MM.1S (cell line): ENCODE data around the gene KRT31.

Experiments
- DNase-seq: peaks from one replicate; pipeline ENCODE4 v3.0.0-alpha.2; 2015
- H2AFZ ChIP-seq: fragments of 300-600 bp; sonication (generic); 2 replicates; pipeline ENCODE4 v1.6.0; 2016; ENCODE audit warnings: antibody characterized with exemption, low read length
- H3F3A ChIP-seq: fragments of 300-600 bp; sonication (generic); 2 replicates; pipeline ENCODE4 v1.6.1; 2016; ENCODE audit warnings: mild to moderate bottlenecking, antibody characterized with exemption, low read length, moderate library complexity, mixed read lengths; ENCODE audit not compliant: insufficient read depth
- H3K27ac ChIP-seq: fragments of 300-600 bp; sonication (generic); 2 replicates; pipeline ENCODE4 v1.5.1; 2016; ENCODE audit warnings: mild to moderate bottlenecking, low read length
- H3K27me3 ChIP-seq: fragments of 300-600 bp; sonication (generic); replicated peaks from 2 replicates; pipeline ENCODE4 v1.6.0; 2016; ENCODE audit warnings: low read length; ENCODE audit not compliant: insufficient read depth
- H3K36me3 ChIP-seq: fragments of 300-600 bp; sonication (generic); replicated peaks from 2 replicates; pipeline ENCODE4 v1.6.1; 2016; ENCODE audit warnings: mild to moderate bottlenecking, low read length, mixed read lengths; ENCODE audit not compliant: insufficient read depth
- H3K4me1 ChIP-seq: fragments of 300-600 bp; sonication (generic); 2 replicates; pipeline ENCODE4 v1.6.1; 2016; ENCODE audit warnings: low read length, mixed read lengths
- H3K4me2 ChIP-seq: fragments of 300-600 bp; sonication (generic); 2 replicates; pipeline ENCODE4 v1.6.0; 2016; ENCODE audit warnings: low read depth, low read length
- H3K4me3 ChIP-seq: fragments of 300-600 bp; sonication (generic); 2 replicates; pipeline ENCODE4 v1.5.1; 2016; ENCODE audit warnings: low read length, mixed read lengths
- H3K79me2 ChIP-seq: fragments of 300-600 bp; sonication (generic); 2 replicates; pipeline ENCODE4 v1.6.1; 2016; ENCODE audit warnings: mixed run types, low read length, mixed read lengths
- H3K9ac ChIP-seq: fragments of 300-600 bp; sonication (generic); 2 replicates; pipeline ENCODE4 v1.6.1; 2016; ENCODE audit warnings: low read length, mixed read lengths
- H3K9me2 ChIP-seq: fragments of 300-600 bp; sonication (generic); replicated peaks from 2 replicates; pipeline ENCODE4 v1.6.1; 2016; ENCODE audit warnings: mild to moderate bottlenecking, low read length, mixed read lengths; ENCODE audit not compliant: insufficient read depth
- H3K9me3 ChIP-seq: fragments of 300-600 bp; sonication (generic); replicated peaks from 2 replicates; pipeline ENCODE4 v1.6.1; 2016; ENCODE audit warnings: mild to moderate bottlenecking, low read length, mixed read lengths; ENCODE audit not compliant: insufficient read depth
- H4K20me1 ChIP-seq: fragments of 300-600 bp; sonication (generic); 2 replicates; pipeline ENCODE4 v1.6.1; 2016; ENCODE audit warnings: mild to moderate bottlenecking, low read length, moderate library complexity, mixed read lengths; ENCODE audit not compliant: insufficient read depth
- CTCF ChIP-seq: fragments of 300-600 bp; sonication (generic); IDR thresholded peaks from 2 replicates; pipeline ENCODE4 v1.5.1; 2016; ENCODE audit warnings: antibody characterized with exemption, low read length, mixed read lengths
- EZH2 ChIP-seq: fragments of 300-600 bp; sonication (generic); optimal IDR thresholded peaks from 2 replicates; pipeline ENCODE3; 2017; ENCODE audit warnings: low read depth, mild to moderate bottlenecking, antibody characterized with exemption, low read length, mixed read lengths
- EZH2phosphoT487 ChIP-seq: fragments of 300-600 bp; sonication (generic); IDR thresholded peaks from 2 replicates; pipeline ENCODE4 v1.6.1; 2018; ENCODE audit warnings: antibody characterized with exemption, low read length

The KRT31 gene

GRCh38 chr17:41421116-41421515 is 23.7 kb upstream of the KRT31 start:
- TF ChIP-seq EZH2 (no peak), EZH2phosphoT487 (no peak), CTCF (no peak)
- H2AFZ ChIP-seq, result no peak overlapping the region
- no peaks in the 10 kb centered on the region for H3K79me2 ChIP-seq
- no peak overlapping the region for H3K27ac ChIP-seq
- no peaks in the 10 kb centered on the region for H3K36me3 ChIP-seq
- DNase-seq, result no peak
- no peaks in the 10 kb centered on the region for H3K9me3 ChIP-seq
- no peaks in the 10 kb centered on the region for H3F3A ChIP-seq
- no peak overlapping the region for H3K4me2 ChIP-seq
- no peaks in the 10 kb centered on the region for H3K4me1 ChIP-seq
- no peaks in the 10 kb centered on the region for H3K9me2 ChIP-seq
- H3K27me3 ChIP-seq, result no peaks in the 10 kb centered on the region
- no peaks in the 10 kb centered on the region for H4K20me1 ChIP-seq
- no peak overlapping the region for H3K9ac ChIP-seq
- H3K4me3 ChIP-seq, result no peak overlapping the region

GRCh38 chr17:41420134-41420533 is 22.7 kb upstream of the KRT31 start:
- Histone ChIP-seq H3K4me2 (no peak overlapping the region), H3K9ac (no peak overlapping the region), H3K4me1 (no peaks in the 10 kb centered on the region), H3K79me2 (no peaks in the 10 kb centered on the region), H4K20me1 (no peaks in the 10 kb centered on the region), H3F3A (no peaks in the 10 kb centered on the region), H3K4me3 (no peak overlapping the region), H3K36me3 (no peaks in the 10 kb centered on the region), H3K9me3 (no peaks in the 10 kb centered on the region), H3K27me3 (no peaks in the 10 kb centered on the region), H3K9me2 (no peaks in the 10 kb centered on the region), H2AFZ (no peak overlapping the region), H3K27ac (no peak overlapping the region)
- no peak for DNase-seq
- no peak for TF ChIP-seq CTCF
- no peak for TF ChIP-seq EZH2

GRCh38 chr17:41419716-41420115 is 22.3 kb upstream of the KRT31 start:
- no peaks in the 10 kb centered on the region for H4K20me1 ChIP-seq
- no peaks in the 10 kb centered on the region for H3K4me1 ChIP-seq
- H3K9ac ChIP-seq, result no peak overlapping the region
- no peaks in the 10 kb centered on the region for H3F3A ChIP-seq
- H3K79me2 ChIP-seq, result no peaks in the 10 kb centered on the region
- H3K36me3 ChIP-seq, result no peaks in the 10 kb centered on the region
- no peak for DNase-seq
- H2AFZ ChIP-seq, result no peak overlapping the region
- TF ChIP-seq EZH2, result no peak
- TF ChIP-seq EZH2phosphoT487, result no peak
- no peak for TF ChIP-seq CTCF
- H3K4me3 ChIP-seq, result no peak overlapping the region
- H3K9me2 ChIP-seq, result no peaks in the 10 kb centered on the region
- no peaks in the 10 kb centered on the region for H3K9me3 ChIP-seq
- H3K27me3 ChIP-seq, result no peaks in the 10 kb centered on the region
- H3K27ac ChIP-seq, result no peak overlapping the region
- H3K4me2 ChIP-seq, result no peak overlapping the region
